Activated CD8-positive, alpha-beta memory T cell treated with anti-CD3 and anti-CD28 coated beads for 48 hours (primary cell): ENCODE measurements around the gene SPACA4.
A peak's percentile ranks its signal among the peaks of the same experiment; 100 is the strongest.
"Not testable (repeated sequence)": the region's sequence is repeated elsewhere in the genome, so short reads cannot be mapped to it uniquely, and the experiment has no call there.

Source experiments
- DNase-seq, 3 experiments: peaks; one replicate each; pipeline ENCODE4 v3.0.0-alpha.2; 2020; ENCODE audit warnings: low read depth in 2 of 3, low spot score in 2 of 3

SPACA4 gene, protein sequence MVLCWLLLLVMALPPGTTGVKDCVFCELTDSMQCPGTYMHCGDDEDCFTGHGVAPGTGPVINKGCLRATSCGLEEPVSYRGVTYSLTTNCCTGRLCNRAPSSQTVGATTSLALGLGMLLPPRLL

GRCh38 chr19:48606463-48607358 lies at the start of gene SPACA4:
SPACA4 (plus strand) TSS chr19:48606742; CDS start chr19:48606979, 237 bp downstream.
- DNase-seq = no peak

DNA sequence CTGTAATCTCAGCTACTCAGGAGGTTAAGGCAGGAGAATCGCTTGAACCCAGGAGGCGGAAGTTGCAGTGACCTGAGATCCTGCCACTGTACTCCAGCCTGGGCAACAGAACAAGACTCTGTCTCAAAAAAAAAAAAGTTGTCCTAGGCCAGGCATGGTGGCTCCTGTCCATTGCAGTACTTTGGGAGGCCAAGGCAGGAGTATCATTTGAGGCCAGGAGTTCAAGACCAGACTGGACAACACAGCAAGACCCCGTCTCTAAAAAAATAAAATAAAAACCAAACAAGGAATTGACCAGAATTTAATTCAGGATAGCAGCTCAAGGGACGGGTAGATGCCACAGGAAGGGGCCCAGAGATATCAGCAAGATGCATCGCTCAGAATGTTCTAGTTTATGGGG lies 49.7 kb upstream of the SPACA4 start:
- DNase-seq = no peak

- no peak for DNase-seq
Observed at GRCh38 chr19:48558018-48558684, 48.4 kb upstream of the SPACA4 start.

- DNase-seq = no peak
Observed at GRCh38 chr19:48560095-48560530, 46.4 kb upstream of the SPACA4 start.

GRCh38 chr19:48561412-48561811 lies 45.1 kb upstream of the SPACA4 start:
- DNase-seq = no peak

DNA sequence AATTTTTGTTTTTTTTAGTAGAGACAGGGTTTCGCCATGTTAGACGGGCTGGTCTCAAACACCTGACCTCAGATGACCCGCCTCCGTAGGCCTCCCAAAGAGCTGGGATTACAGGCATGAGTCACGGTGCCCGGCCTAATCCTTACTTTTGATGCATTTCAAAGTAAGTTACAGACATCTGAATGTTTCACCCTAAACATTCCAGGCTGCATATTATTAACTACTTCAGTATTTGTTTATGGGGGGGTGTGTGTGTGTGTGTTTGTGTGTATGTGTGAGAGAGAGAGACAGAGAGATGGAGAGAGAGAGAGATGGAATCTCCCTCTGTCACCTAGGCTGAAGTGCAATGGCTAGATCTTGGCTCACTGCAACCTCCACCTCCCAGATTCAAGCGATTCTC lies 41.5 kb upstream of the SPACA4 start:
- no peak for DNase-seq

DNA sequence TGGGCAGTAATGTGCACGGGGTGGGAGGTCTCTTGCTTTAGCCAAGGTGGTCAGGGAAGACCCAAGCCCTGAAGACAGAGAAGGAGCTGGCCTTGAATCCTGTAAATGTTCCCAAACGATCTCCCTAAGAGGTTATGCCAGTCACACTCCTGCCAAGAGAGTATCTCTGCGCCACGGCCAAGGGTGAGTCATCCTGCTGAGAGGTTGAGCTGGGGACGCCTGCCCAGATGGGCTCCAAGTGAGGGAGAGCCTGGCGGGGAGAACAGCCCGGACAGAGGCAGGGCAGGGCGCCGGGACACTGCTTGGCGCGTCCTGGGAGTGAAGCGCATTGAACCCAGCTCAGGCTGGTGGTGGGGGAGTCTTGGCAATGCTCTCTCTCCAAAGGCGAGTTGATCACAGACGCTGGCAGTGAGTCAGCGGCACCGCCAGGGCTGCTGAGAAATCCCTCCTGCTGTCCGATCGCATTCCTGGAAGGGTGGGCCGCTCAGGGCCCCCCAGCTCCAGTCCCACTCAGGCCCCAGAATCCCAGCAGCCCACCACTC lies 38.1 kb upstream of the SPACA4 start:
- no peak for DNase-seq

GRCh38 chr19:48569814-48570213 lies 36.7 kb upstream of the SPACA4 start:
- DNase-seq = no peak

GRCh38 chr19:48571378-48572162 lies 35.0 kb upstream of the SPACA4 start:
- no peak for DNase-seq

DNA sequence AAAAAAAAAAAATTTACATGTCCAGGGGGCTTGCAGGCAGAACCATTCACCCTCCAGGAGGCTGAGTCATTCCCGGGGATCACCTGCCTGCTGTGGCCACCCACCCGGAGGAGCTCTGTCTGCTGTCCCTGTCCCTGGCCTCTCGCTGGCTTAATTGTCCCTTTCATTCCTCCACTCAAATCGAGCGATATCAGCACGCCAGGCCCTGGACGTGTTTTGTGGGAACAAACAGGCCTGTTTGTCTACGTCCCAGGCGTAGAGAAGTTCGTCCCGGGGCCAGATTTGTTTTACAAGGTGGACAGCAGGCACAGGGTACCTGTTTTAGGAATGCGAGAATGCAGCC lies 33.4 kb upstream of the SPACA4 start:
- DNase-seq = no peak

DNA sequence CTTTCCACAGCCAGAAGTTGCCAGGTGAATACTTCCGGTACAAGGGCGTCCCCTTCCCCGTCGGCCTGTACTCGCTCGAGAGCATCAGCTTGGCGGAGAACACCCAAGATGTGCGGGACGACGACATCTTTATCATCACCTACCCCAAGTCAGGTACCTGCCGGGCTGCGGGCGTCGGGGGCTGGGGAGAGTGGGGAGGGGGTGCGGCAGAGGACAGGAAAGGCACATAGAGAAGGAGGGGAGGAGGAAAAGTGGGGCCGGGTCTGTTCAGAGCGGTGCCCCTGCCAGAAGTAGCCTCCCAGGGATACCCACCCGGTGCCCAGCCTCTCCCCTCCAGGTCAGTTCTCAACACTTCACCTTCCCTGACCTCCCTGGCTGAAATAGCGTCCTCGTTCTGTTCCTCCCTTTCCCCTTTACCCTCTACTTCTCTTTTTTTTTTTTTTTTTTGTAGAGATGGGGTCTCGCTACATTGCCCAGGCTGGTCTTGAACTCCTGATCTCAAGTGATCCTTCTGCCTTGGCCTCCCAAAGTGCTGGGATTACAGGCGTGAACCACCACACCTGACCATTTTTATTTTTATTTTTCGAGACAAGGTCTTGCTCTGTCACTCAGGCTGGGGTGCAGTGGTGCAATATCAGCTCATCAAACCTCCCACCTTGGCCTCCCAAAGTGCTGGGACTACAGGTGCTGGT lies 30.5 kb upstream of the SPACA4 start:
- DNase-seq = no peak

DNA sequence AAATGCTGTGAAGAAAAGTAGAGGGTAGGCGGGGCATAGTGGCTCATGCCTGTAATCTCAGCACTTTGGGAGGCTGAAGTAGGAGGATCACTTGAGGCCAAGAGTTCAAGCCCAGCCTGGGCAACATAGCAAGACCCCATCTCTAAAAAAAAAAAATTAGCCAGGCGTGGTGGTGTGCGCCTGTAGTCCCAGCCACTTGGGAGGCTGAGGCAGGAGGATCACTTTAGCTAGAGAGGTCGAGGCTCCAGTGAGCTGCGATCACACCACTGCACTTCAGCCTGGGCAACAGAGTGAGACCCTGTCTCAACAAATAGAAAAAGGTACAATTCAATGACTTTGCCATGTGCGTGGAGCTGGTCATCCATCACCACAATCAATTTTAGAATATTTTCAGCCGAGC lies 28.6 kb upstream of the SPACA4 start:
- not testable (repeated sequence) for DNase-seq

GRCh38 chr19:48578891-48579290 lies 27.7 kb upstream of the SPACA4 start:
- no peak for DNase-seq

- DNase-seq = no peak
Observed at GRCh38 chr19:48582168-48582567, 24.4 kb upstream of the SPACA4 start.

GRCh38 chr19:48587387-48587786 lies 19.2 kb upstream of the SPACA4 start:
- no peak for DNase-seq

- DNase-seq = peak; percentile 72 to 86 (median 85)
Observed at GRCh38 chr19:48588670-48589401, 17.7 kb upstream of the SPACA4 start.

DNA sequence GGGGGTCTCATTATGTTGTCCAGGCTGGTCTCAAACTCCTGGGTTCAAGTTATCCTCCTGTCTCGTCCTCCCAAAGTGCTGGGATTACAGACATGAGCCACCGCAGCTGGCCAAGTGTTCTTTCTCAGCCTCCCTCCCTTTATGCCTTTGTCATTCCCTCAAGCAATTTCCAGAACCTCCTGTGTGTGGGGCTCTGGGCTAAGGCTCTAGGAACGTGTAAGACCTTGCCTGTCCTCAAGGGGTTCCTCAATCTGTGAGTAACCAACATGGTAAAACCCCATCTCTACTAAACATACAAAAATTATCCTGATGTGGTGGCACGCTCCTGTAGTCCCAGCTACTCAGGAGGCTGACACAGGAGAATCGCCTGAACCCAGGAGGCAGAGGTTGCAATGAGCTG lies 15.5 kb upstream of the SPACA4 start:
- DNase-seq = no peak

DNA sequence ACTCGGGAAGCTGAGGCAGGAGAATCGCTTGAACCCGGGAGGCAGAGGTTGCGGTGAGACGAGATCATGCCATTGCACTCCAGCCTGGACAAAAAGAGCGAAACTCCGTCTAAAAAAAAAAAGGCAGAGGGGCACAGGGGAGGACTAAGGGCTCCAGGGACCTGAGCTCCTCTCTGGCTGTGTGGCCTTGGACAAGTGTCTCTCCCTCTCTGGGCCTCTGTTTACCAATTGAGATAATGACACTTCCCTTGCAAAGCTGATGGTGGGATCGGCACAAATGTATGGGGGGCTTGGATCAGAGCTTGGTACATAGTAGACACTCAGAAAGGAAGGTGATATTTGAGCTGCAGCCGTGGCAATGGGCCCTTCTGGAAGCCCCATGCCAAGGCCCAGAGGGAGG lies 11.4 kb upstream of the SPACA4 start:
- DNase-seq = no peak

DNA sequence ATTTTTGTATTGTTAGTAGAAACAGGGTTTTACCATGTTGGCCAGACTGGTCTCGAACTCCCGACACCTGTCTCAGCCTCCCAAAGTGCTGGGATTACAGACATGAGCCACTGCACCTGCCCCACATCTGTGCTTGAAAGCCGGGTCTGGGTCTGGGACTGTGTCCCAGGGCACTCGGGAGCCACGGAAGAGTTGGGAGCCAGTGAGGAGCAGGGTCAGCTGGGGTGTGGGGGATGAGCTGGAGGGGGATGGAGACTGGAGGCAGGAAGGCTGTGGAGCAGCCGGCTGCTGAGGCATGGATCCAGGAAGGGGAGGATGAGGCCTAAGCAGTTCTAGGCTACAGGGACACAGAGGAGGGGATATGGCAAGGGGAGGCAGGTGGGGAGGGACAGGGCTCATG lies 10.7 kb upstream of the SPACA4 start:
- DNase-seq = no peak

GRCh38 chr19:48596237-48596636 lies 10.3 kb upstream of the SPACA4 start:
- no peak for DNase-seq
